ENCODE measurements around the gene PNMA8B. TPM values are rescaled to one million over a fixed set of nuclear protein-coding genes. Genes with fewer than 3 reads are reported as not detected.
A peak's percentile ranks its signal among the peaks of the same experiment; 100 is the strongest.
"Not testable (repeated sequence)": the region's sequence is repeated elsewhere in the genome, so short reads cannot be mapped to it uniquely, and the experiment has no call there.

Gene PNMA8B
- total and polyA plus RNA-seq, 2 experiments from 2014 or later: 0.50 to 1.0 TPM

DNA sequence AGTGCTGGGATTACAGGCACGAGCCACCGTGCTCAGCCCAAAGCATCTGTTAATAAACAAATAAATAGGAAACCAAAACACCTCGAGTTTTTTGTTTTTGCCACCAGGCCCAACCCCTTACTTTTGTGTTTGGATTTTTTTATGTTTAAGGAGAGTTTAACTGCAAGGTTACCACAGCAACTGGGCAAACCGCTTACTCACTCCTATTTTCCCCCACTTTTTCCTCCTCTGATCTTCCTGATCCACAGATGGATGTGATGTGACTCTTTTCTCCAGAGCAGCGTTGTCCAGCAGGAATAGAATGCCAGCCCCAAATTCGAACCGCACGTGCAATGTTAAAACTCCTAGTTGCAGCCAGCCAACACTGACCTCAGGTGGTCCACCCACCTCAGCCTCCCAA is 2.1 kb upstream of the PNMA8B start:
- Histone ChIP-seq H4K20me1 (ENCODE audit: insufficient read depth, poor library complexity, severe bottlenecking) (no peaks in the 10 kb centered on the region), H3K4me2 (no peak overlapping the region), H3K4me1 (ENCODE audit: insufficient read depth) (peaks cover 15% of the 10 kb centered on the region), H2AFZ (no peak overlapping the region), H3K9me2 (replicated peaks; ENCODE audit: insufficient read depth) (no peaks in the 10 kb centered on the region), H3K27me3 (peaks cover 4% of the 10 kb centered on the region), H3K4me3 (no peak overlapping the region), H3K27ac (no peak overlapping the region), H3K36me3 (replicated peaks; ENCODE audit: insufficient read depth, low read depth) (no peaks in the 10 kb centered on the region), H3K9me3 (ENCODE audit: low read depth) (no peaks in the 10 kb centered on the region), H3K79me2 (no peaks in the 10 kb centered on the region)
- DNase-seq (ENCODE audit: low spot score): no peak
- WGBS (ENCODE audit: low lambda C conversion rate, missing lambda C conversion rate): 82% methylated on average over 8 of the region's 8 CpGs
- TF ChIP-seq EZH2 (IDR thresholded peaks at IDR 0.05; ENCODE audit: borderline replicate concordance): no peak
- TF ChIP-seq, protein P1, sequence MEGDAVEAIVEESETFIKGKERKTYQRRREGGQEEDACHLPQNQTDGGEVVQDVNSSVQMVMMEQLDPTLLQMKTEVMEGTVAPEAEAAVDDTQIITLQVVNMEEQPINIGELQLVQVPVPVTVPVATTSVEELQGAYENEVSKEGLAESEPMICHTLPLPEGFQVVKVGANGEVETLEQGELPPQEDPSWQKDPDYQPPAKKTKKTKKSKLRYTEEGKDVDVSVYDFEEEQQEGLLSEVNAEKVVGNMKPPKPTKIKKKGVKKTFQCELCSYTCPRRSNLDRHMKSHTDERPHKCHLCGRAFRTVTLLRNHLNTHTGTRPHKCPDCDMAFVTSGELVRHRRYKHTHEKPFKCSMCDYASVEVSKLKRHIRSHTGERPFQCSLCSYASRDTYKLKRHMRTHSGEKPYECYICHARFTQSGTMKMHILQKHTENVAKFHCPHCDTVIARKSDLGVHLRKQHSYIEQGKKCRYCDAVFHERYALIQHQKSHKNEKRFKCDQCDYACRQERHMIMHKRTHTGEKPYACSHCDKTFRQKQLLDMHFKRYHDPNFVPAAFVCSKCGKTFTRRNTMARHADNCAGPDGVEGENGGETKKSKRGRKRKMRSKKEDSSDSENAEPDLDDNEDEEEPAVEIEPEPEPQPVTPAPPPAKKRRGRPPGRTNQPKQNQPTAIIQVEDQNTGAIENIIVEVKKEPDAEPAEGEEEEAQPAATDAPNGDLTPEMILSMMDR (IDR thresholded peaks at IDR 0.05; ENCODE audit: poor library complexity): no peak
- TF ChIP-seq EZH2phosphoT487 (IDR thresholded peaks at IDR 0.05; ENCODE audit: low read depth, severe bottlenecking, unreplicated experiment): no peak

DNA sequence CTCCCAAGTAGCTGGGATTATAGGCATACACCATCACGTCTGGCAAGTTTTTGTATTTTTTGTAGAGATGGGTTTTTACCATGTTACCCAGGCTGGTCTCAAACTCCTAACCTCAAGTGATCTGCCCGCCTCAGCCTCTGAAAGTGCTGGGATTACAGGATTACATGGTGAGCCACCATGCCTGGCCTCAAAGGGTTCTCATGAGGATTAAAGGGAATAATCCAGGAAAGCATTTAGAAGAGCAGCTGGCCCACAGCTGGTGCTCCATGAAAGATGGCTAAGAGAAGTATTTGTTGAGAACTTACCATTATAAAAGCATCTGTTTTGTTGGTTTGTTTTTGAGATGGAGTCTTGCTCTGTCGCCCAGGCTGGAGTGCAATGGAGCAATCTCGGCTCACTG is 1.2 kb upstream of the PNMA8B start:
- Histone ChIP-seq H3K4me1 (ENCODE audit: insufficient read depth) (peaks cover 15% of the 10 kb centered on the region), H3K27me3 (peaks cover 10% of the 10 kb centered on the region)
- not testable (repeated sequence) for H3K36me3 ChIP-seq (replicated peaks; ENCODE audit: insufficient read depth, low read depth); H3K79me2 ChIP-seq; H3K4me3 ChIP-seq; H4K20me1 ChIP-seq (ENCODE audit: insufficient read depth, poor library complexity, severe bottlenecking); H2AFZ ChIP-seq; DNase-seq (ENCODE audit: low spot score); H3K4me2 ChIP-seq; H3K27ac ChIP-seq; H3K9me2 ChIP-seq (replicated peaks; ENCODE audit: insufficient read depth); H3K9me3 ChIP-seq (ENCODE audit: low read depth)
- 89% methylated on average over 4 of the region's 4 CpGs for WGBS (ENCODE audit: low lambda C conversion rate, missing lambda C conversion rate)

DNA sequence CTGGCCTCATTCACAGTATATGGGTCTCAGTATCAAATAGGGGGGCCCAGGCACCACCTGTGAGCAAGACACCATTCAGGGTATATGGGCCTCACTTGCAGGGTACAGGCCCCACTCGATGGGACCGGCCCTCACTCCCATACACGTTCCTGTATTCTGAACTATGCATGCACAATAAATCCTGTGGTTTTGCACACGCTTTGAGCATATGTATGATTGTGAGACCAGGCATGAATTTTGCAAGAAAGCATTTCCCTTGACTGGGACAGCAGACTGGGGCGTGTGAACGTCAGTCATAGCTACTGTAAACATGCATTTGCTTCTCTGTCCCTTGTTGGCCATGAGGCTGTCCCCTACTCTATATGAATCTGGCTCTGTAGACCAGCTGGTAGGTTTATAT is 637 bp upstream of the PNMA8B start:
- WGBS (ENCODE audit: low lambda C conversion rate, missing lambda C conversion rate): 68% methylated on average over 6 of the region's 6 CpGs
- Histone ChIP-seq H3K4me3 (no peak overlapping the region), H3K4me1 (ENCODE audit: insufficient read depth) (peaks cover 15% of the 10 kb centered on the region), H3K4me2 (peak overlapping the region; percentile 88), H3K36me3 (replicated peaks; ENCODE audit: insufficient read depth, low read depth) (no peaks in the 10 kb centered on the region), H4K20me1 (ENCODE audit: insufficient read depth, poor library complexity, severe bottlenecking) (no peaks in the 10 kb centered on the region), H3K27me3 (peaks cover 15% of the 10 kb centered on the region), H3K79me2 (no peaks in the 10 kb centered on the region), H2AFZ (no peak overlapping the region), H3K27ac (no peak overlapping the region), H3K9me3 (ENCODE audit: low read depth) (no peaks in the 10 kb centered on the region), H3K9me2 (replicated peaks; ENCODE audit: insufficient read depth) (no peaks in the 10 kb centered on the region)
- TF ChIP-seq EZH2phosphoT487 (IDR thresholded peaks at IDR 0.05; ENCODE audit: low read depth, severe bottlenecking, unreplicated experiment): no peak
- TF ChIP-seq, protein P1 (IDR thresholded peaks at IDR 0.05; ENCODE audit: poor library complexity): no peak
- TF ChIP-seq EZH2 (IDR thresholded peaks at IDR 0.05; ENCODE audit: borderline replicate concordance): no peak
- DNase-seq (ENCODE audit: low spot score): no peak

DNA sequence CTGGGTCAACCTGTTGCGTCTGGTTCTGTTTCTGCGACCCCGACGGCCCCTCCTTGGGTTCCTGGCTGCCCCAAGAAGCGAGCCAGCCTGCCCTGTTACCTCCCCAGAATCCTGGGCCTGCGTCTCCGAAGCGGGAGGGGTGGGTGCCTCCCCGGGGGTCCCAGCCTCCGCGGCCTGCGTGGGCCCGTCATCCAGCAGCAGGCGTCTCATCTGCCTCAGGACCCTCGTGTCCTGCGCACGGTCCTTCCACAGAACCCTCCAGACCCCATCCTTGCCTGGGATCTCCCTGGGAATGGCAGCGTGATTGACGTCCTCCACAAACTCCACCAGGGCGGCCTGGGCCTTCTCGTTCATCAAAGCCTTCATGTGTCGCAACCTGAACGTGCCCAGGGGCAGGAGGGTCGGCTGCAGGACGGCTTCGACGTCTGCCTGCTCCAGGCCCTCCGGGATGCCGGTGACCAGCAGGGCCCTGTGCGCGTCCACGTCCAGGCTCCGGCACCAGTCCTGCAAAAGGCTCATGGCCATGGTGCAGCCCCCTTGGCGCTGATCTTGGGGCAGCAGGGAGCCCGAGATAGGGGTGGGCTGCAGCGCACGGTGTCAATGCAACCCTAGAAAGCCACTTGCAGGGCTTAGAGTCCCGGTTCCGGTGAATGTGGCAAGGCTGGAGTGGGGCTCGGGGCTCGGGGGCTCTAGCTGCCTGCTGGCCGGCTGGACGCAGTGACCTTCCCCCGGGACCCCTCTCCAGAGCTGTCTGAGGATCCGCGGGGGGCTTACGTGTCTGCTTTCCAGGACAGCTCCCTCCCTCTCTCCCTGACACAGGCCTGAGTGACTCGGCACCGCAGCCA is 504 bp downstream of the PNMA8B start:
- 71% methylated on average over 46 of the region's 49 CpGs for WGBS (ENCODE audit: low lambda C conversion rate, missing lambda C conversion rate)
- peaks cover 20% of the 10 kb centered on the region for H3K27me3 ChIP-seq

More for the DNA sequence above, 504 bp downstream of the PNMA8B start:
- H2AFZ ChIP-seq: peak overlapping the region; percentile 73
- TF ChIP-seq, protein P1 (IDR thresholded peaks at IDR 0.05; ENCODE audit: poor library complexity): no peak
- TF ChIP-seq EZH2 (IDR thresholded peaks at IDR 0.05; ENCODE audit: borderline replicate concordance): no peak
- no peak overlapping the region for H3K27ac ChIP-seq
- peak overlapping the region; percentile 26 for H3K4me3 ChIP-seq
- H3K9me2 ChIP-seq (replicated peaks; ENCODE audit: insufficient read depth): no peaks in the 10 kb centered on the region
- no peaks in the 10 kb centered on the region for H3K79me2 ChIP-seq
- H4K20me1 ChIP-seq (ENCODE audit: insufficient read depth, poor library complexity, severe bottlenecking): no peaks in the 10 kb centered on the region
- peak overlapping the region; percentile 88 for H3K4me2 ChIP-seq
- peaks cover 15% of the 10 kb centered on the region for H3K4me1 ChIP-seq (ENCODE audit: insufficient read depth)
- no peaks in the 10 kb centered on the region for H3K36me3 ChIP-seq (replicated peaks; ENCODE audit: insufficient read depth, low read depth)
- no peak for DNase-seq (ENCODE audit: low spot score)
- no peaks in the 10 kb centered on the region for H3K9me3 ChIP-seq (ENCODE audit: low read depth)
